ENCODE results near the gene SEPSECS.
"Not testable (repeated sequence)": the region's sequence is repeated elsewhere in the genome, so short reads cannot be mapped to it uniquely, and the experiment has no call there.

Gene SEPSECS

GRCh38 chr4:25085671-25086070, 74.6 kb downstream of the SEPSECS start:
- DNase-seq (ENCODE audit: low read depth) = no peak
- H3K4me3 ChIP-seq (ENCODE audit: low read depth, low read length) = no peak overlapping the region
- no peak for TF ChIP-seq CTCF (conservative IDR thresholded peaks at IDR 0.05; ENCODE audit: low read depth, low read length)

GRCh38 chr4:25083441-25083840, 76.8 kb downstream of the SEPSECS start:
- H3K4me3 ChIP-seq (ENCODE audit: low read depth, low read length); DNase-seq (ENCODE audit: low read depth): not testable (repeated sequence)

DNA sequence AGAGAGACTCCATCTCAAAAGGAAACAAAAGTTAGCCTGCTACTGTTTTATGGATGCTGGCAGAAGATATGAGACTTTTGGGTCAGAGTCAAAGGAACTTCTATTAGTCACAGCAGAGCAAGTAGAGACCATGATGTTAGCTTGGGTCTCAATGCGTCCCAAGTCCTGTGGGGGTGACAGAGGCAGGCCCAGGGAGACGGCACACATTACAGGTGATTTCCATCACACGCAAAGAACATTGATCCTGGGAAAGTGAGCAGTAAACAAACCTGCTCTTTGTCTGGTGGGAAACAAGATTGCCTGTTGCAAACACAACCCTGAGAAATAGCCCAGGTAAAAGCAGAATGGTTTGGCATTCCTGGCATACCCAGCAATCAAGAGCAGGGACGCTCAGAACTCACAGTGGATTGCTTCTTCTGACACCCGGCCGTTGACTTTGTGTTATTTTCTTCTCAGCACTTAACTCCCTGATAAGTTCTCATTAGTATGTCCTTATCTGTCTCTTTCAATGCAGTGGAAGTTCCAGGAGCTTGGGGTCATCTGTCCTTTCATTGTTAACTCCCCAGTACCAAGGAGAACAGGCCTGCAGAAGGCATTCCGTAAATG, 78.3 kb downstream of the SEPSECS start:
- no peak for DNase-seq (ENCODE audit: low read depth)
- TF ChIP-seq CTCF (conservative IDR thresholded peaks at IDR 0.05; ENCODE audit: low read depth, low read length) = no peak
- no peak overlapping the region for H3K4me3 ChIP-seq (ENCODE audit: low read depth, low read length)

GRCh38 chr4:25080571-25080970, 79.7 kb downstream of the SEPSECS start:
- DNase-seq (ENCODE audit: low read depth) = no peak
- no peak for TF ChIP-seq CTCF (conservative IDR thresholded peaks at IDR 0.05; ENCODE audit: low read depth, low read length)
- H3K4me3 ChIP-seq (ENCODE audit: low read depth, low read length) = no peak overlapping the region

- no peak for DNase-seq (ENCODE audit: low read depth)
- TF ChIP-seq CTCF (conservative IDR thresholded peaks at IDR 0.05; ENCODE audit: low read depth, low read length) = no peak
Measured at GRCh38 chr4:25078523-25078922, 81.7 kb downstream of the SEPSECS start.

GRCh38 chr4:25076625-25077398, 83.4 kb downstream of the SEPSECS start:
- no peak overlapping the region for H3K4me3 ChIP-seq (ENCODE audit: low read depth, low read length)
- no peak for TF ChIP-seq CTCF (conservative IDR thresholded peaks at IDR 0.05; ENCODE audit: low read depth, low read length)
- DNase-seq (ENCODE audit: low read depth) = no peak

More at GRCh38 chr4:25078523-25078922, 81.7 kb downstream of the SEPSECS start:
- H3K4me3 ChIP-seq (ENCODE audit: low read depth, low read length) = no peak overlapping the region

GRCh38 chr4:25075851-25076250, 84.4 kb downstream of the SEPSECS start:
- no peak for DNase-seq (ENCODE audit: low read depth)
- no peak for TF ChIP-seq CTCF (conservative IDR thresholded peaks at IDR 0.05; ENCODE audit: low read depth, low read length)
- no peak overlapping the region for H3K4me3 ChIP-seq (ENCODE audit: low read depth, low read length)
